Measurements from ENCODE around the gene SLC6A8. TPM values are rescaled to one million over a fixed set of nuclear protein-coding genes. Genes with fewer than 3 reads are reported as not detected.
"Not testable (repeated sequence)": the region's sequence is repeated elsewhere in the genome, so short reads cannot be mapped to it uniquely, and the experiment has no call there.

SLC6A8 gene
- total RNA-seq, 1 donor from 2014 or later: 108 TPM

GRCh38 chrX:153697924-153698865 is 10.5 kb downstream of the SLC6A8 start:
- Mint-ChIP-seq H3K4me1 (ENCODE audit: low read depth, unreplicated experiment) (no peaks in the 10 kb centered on the region), H3K27me3 (ENCODE audit: unreplicated experiment) (peaks cover 2% of the 10 kb centered on the region), H3K27ac (ENCODE audit: unreplicated experiment) (peak overlapping the region; percentile 36), H3K36me3 (ENCODE audit: unreplicated experiment) (no peaks in the 10 kb centered on the region), H3K4me3 (ENCODE audit: unreplicated experiment) (no peak overlapping the region), H3K9me3 (ENCODE audit: unreplicated experiment) (peaks cover 3% of the 10 kb centered on the region)
- TF ChIP-seq, protein P1, sequence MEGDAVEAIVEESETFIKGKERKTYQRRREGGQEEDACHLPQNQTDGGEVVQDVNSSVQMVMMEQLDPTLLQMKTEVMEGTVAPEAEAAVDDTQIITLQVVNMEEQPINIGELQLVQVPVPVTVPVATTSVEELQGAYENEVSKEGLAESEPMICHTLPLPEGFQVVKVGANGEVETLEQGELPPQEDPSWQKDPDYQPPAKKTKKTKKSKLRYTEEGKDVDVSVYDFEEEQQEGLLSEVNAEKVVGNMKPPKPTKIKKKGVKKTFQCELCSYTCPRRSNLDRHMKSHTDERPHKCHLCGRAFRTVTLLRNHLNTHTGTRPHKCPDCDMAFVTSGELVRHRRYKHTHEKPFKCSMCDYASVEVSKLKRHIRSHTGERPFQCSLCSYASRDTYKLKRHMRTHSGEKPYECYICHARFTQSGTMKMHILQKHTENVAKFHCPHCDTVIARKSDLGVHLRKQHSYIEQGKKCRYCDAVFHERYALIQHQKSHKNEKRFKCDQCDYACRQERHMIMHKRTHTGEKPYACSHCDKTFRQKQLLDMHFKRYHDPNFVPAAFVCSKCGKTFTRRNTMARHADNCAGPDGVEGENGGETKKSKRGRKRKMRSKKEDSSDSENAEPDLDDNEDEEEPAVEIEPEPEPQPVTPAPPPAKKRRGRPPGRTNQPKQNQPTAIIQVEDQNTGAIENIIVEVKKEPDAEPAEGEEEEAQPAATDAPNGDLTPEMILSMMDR (IDR thresholded peaks at IDR 0.05; ENCODE audit: partially characterized antibody, unreplicated experiment): no peak
- no peak for DNase-seq

DNA sequence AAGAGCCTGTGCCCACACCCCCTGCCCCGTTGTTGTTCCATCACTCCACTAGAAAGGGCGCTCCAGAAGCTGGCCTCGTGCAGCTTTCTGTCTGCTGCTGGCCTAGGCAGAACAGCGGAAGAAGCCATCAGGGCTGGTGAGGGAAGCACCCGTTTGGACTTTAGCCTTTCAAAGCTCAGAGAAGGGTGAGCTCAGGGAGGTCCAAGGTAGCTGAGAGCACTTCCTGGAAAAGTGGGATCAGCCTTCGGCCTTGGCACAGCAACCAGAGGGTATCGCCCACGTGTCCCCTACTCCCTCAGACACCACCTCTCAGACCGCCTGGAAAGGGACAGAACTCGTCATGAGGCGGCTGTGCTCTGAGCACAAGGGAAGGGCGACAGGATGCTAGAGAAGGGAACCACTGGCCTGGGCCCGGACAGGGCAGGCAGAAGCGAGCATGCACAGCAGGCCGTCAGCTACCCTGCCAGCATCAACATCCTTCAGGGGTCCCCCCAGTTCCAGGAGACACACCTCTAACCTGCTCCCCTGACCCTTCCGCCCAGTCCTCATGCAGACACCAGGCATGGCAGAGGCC is 11.6 kb downstream of the SLC6A8 start:
- H3K27ac Mint-ChIP-seq (ENCODE audit: unreplicated experiment); H3K27me3 Mint-ChIP-seq (ENCODE audit: unreplicated experiment); H3K4me3 Mint-ChIP-seq (ENCODE audit: unreplicated experiment); H3K4me1 Mint-ChIP-seq (ENCODE audit: low read depth, unreplicated experiment); H3K36me3 Mint-ChIP-seq (ENCODE audit: unreplicated experiment); DNase-seq; H3K9me3 Mint-ChIP-seq (ENCODE audit: unreplicated experiment): not testable (repeated sequence)

GRCh38 chrX:153699784-153700371 is 12.2 kb downstream of the SLC6A8 start:
- not testable (repeated sequence) for H3K4me1 Mint-ChIP-seq (ENCODE audit: low read depth, unreplicated experiment); H3K36me3 Mint-ChIP-seq (ENCODE audit: unreplicated experiment); H3K9me3 Mint-ChIP-seq (ENCODE audit: unreplicated experiment); DNase-seq; H3K27ac Mint-ChIP-seq (ENCODE audit: unreplicated experiment); H3K27me3 Mint-ChIP-seq (ENCODE audit: unreplicated experiment); H3K4me3 Mint-ChIP-seq (ENCODE audit: unreplicated experiment)

GRCh38 chrX:153700376-153700945 is 12.7 kb downstream of the SLC6A8 start:
- peaks cover 3% of the 10 kb centered on the region for H3K9me3 Mint-ChIP-seq (ENCODE audit: unreplicated experiment)
- TF ChIP-seq, protein P1 (IDR thresholded peaks at IDR 0.05; ENCODE audit: partially characterized antibody, unreplicated experiment): no peak
- H3K27ac Mint-ChIP-seq (ENCODE audit: unreplicated experiment): no peak overlapping the region
- H3K27me3 Mint-ChIP-seq (ENCODE audit: unreplicated experiment): peaks cover 2% of the 10 kb centered on the region
- DNase-seq: no peak
- H3K36me3 Mint-ChIP-seq (ENCODE audit: unreplicated experiment): no peaks in the 10 kb centered on the region
- no peak overlapping the region for H3K4me3 Mint-ChIP-seq (ENCODE audit: unreplicated experiment)
- H3K4me1 Mint-ChIP-seq (ENCODE audit: low read depth, unreplicated experiment): peaks cover 1% of the 10 kb centered on the region

- Mint-ChIP-seq H3K9me3 (ENCODE audit: unreplicated experiment) (peaks cover 3% of the 10 kb centered on the region), H3K36me3 (ENCODE audit: unreplicated experiment) (no peaks in the 10 kb centered on the region), H3K27ac (ENCODE audit: unreplicated experiment) (no peak overlapping the region), H3K27me3 (ENCODE audit: unreplicated experiment) (peaks cover 2% of the 10 kb centered on the region), H3K4me3 (ENCODE audit: unreplicated experiment) (no peak overlapping the region), H3K4me1 (ENCODE audit: low read depth, unreplicated experiment) (peaks cover 1% of the 10 kb centered on the region)
- no peak for DNase-seq
- TF ChIP-seq, protein P1 (IDR thresholded peaks at IDR 0.05; ENCODE audit: partially characterized antibody, unreplicated experiment): no peak
Observed at GRCh38 chrX:153700967-153701366, 13.2 kb downstream of the SLC6A8 start.

Measured in glutamatergic neuron (in vitro differentiated cells).